Transverse colon (tissue), 4 donors: Measurements from ENCODE around the gene ZNF575.

Experiments used
- CTCF ChIP-seq, 5 experiments: fragments of 200-600 bp in 3 of 5; fragments of 450-650 bp in 2 of 5; sonication (generic) in 3 of 5; IDR thresholded peaks; 1 replicate in 2 of 5; 2 replicates in 3 of 5; pipeline ENCODE4 v1.5.1; 2016 to 2017; ENCODE audit warnings: antibody characterized with exemption in 5 of 5, inconsistent platforms in 3 of 5, mild to moderate bottlenecking in 2 of 5, moderate library complexity in 1 of 5
- POLR2AphosphoS5 ChIP-seq, 3 donors: sonication (generic); formaldehyde crosslinking; IDR thresholded peaks; one replicate each; pipeline ENCODE4 v1.6.1; 2016; ENCODE audit warnings: antibody characterized with exemption in 3 of 3

- no peak for TF ChIP-seq CTCF (IDR thresholded peaks at IDR 0.05)
- no peak for TF ChIP-seq POLR2AphosphoS5 (IDR thresholded peaks at IDR 0.05)
These were observed 43.2 kb downstream of the ZNF575 start for GRCh38 chr19:43575955-43576878.
